WI38 (cell line): ENCODE results near the gene ATP1A4.

Source experiments
- H3K4me3 ChIP-seq: 2 replicates; pipeline ENCODE4 v1.5.1; 2011; ENCODE audit warnings: low read depth, mild to moderate bottlenecking, control low read depth, low read length
- TF ChIP-seq, protein P1 (sequence below): IDR thresholded peaks from 2 replicates; pipeline ENCODE4 v1.5.1; 2012; ENCODE audit warnings: low read depth, mild to moderate bottlenecking, control low read depth, low read length

ATP1A4 gene

DNA sequence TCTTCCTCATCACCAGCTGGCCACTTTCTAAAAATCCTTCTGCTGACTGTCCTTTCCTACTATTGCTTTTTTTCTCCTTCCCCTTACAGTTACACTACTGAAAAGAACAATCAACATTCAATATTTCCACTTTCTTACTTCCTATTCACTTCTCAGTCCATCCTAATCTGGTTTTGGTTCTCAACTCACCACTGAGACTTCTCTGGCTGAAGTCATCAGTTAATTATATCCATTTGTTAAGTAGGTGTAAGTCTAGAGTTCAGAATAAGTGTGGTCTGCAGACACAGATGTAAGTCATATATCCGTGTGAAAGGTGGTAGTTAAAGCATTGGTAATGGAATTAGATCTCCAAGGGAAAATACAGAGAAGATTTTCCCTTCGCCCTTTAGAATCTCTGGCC, 75.2 kb downstream of the ATP1A4 start:
- TF ChIP-seq, protein P1, sequence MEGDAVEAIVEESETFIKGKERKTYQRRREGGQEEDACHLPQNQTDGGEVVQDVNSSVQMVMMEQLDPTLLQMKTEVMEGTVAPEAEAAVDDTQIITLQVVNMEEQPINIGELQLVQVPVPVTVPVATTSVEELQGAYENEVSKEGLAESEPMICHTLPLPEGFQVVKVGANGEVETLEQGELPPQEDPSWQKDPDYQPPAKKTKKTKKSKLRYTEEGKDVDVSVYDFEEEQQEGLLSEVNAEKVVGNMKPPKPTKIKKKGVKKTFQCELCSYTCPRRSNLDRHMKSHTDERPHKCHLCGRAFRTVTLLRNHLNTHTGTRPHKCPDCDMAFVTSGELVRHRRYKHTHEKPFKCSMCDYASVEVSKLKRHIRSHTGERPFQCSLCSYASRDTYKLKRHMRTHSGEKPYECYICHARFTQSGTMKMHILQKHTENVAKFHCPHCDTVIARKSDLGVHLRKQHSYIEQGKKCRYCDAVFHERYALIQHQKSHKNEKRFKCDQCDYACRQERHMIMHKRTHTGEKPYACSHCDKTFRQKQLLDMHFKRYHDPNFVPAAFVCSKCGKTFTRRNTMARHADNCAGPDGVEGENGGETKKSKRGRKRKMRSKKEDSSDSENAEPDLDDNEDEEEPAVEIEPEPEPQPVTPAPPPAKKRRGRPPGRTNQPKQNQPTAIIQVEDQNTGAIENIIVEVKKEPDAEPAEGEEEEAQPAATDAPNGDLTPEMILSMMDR = no peak
- no peak overlapping the region for H3K4me3 ChIP-seq

DNA sequence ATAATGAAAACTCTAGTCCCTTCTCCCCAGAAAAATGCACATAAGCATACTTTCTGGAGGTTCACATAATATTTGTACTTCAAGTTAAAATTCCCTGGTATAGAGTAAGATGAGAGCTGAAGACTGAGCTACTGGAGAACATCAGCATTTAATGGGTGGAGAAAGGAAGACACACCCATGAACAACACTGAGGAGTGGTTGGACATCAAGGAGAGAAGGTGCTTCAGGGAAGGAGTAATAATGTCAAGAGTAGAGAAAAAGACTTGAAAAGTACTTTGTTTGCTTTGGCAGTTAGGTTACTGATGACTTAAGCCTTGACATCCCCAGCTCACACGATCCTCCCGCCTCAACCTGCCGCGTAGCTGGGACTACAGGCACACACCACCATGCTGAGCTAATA, 75.6 kb downstream of the ATP1A4 start:
- H3K4me3 ChIP-seq = no peak overlapping the region
- TF ChIP-seq, protein P1 = no peak

DNA sequence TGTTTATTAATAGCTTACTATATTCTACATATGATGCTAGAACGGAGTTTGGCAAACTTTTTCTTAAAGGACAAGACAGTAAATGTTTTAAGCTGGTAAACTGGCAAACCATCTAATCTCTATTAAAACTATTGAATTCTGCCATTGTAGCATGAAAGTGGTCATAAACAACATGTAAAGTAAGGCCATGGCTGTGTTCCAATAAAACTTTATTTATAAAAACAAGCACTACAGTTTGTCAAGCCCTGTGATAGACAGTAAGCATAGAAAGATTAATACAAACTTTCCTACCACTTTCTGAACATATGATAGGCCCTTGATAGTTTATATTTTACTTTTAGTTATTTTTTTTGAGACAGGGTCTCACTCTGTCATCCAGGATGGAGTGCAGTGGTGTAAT, 76.2 kb downstream of the ATP1A4 start:
- H3K4me3 ChIP-seq = no peak overlapping the region
- TF ChIP-seq, protein P1 = no peak

DNA sequence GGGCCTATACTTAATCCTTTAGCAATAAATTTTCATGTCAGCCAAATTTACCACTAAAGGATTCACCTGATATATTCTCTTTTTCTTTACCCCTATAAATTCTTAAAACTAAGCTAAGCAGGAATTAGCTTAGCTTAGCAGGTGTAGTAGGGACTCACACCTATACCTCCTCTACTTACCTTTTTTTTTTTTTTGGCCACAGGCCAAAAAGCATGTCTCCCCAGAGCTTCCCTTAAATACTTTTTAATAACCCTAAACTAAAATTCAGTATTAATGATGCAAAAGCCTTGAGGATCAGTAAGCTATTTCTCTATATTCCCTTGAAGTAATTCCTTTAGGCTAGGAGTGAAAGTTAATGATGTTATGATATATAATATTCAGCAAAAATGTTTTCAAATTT, 77.0 kb downstream of the ATP1A4 start:
- H3K4me3 ChIP-seq = no peak overlapping the region
- TF ChIP-seq, protein P1 = no peak

DNA sequence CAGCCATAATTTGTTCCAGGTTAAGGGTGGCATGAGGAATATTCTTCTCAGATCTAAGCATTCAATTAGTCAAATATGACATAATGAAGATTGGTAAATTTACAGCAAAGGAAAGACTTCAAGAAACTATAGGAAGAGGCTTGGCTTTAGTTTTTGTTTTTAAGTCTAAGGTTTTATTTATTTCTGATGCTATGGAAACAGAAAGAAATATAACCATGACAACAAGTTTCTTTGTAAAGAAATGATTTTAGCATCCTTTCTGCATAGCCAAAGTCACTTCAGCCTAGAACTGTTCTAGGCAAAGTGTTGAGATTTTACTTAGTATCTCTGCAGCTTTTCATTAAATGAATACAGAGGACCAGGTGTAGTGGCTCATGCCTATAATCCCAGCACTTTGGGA, 81.5 kb downstream of the ATP1A4 start:
- H3K4me3 ChIP-seq = no peak overlapping the region
- TF ChIP-seq, protein P1 = no peak
